ENCODE results near the gene PLEKHH1. TPM values are rescaled to one million over a fixed set of nuclear protein-coding genes. Genes with fewer than 3 reads are reported as not detected.

Gene PLEKHH1
- total and polyA plus RNA-seq, 2 experiments from 2014 or later: 14.7 to 33.9 TPM

- TF ChIP-seq REST (IDR thresholded peaks at IDR 0.05; ENCODE audit: unreplicated experiment) (no peak), CREB1 (CRISPR knock-in tag; IDR thresholded peaks at IDR 0.05; ENCODE audit: low read depth) (no peak)
Observed at GRCh38 chr14:67551940-67552339, 18.9 kb downstream of the PLEKHH1 start (continued).

GRCh38 chr14:67553547-67553946 lies 20.5 kb downstream of the PLEKHH1 start:
- Mint-ChIP-seq H3K4me3 (no peak overlapping the region), H3K9me3 (no peaks in the 10 kb centered on the region; the same call in 2 of the 3 replicates), H3K36me3 (ENCODE audit: low read depth) (peaks cover 27% of the 10 kb centered on the region), H3K27me3 (ENCODE audit: insufficient read depth, low read depth, poor library complexity) (peaks cover 2% of the 10 kb centered on the region), H3K4me1 (peaks cover 4% of the 10 kb centered on the region; the same call in 2 of the 3 replicates), H3K27ac (no peak overlapping the region)
- Histone ChIP-seq H3K4me1 (ENCODE audit: insufficient read depth) (no peaks in the 10 kb centered on the region), H2AFZ (no peak overlapping the region), H3F3A (replicated peaks; ENCODE audit: low read depth) (no peaks in the 10 kb centered on the region), H3K4me3 (no peak overlapping the region), H3K4me2 (no peak overlapping the region), H3K27me3 (ENCODE audit: insufficient read depth) (no peaks in the 10 kb centered on the region), H3K9me2 (ENCODE audit: insufficient read depth) (no peaks in the 10 kb centered on the region), H4K20me1 (replicated peaks; ENCODE audit: insufficient read depth) (no peaks in the 10 kb centered on the region), H3K36me3 (ENCODE audit: insufficient read depth) (0 out of 2 replicates have a peak, but pooled peaks cover 5% of the 10 kb centered on the region), H3K79me2 (replicated peaks; ENCODE audit: insufficient read depth) (no peaks in the 10 kb centered on the region), H3K27ac (ENCODE audit: low read depth) (no peak overlapping the region)
- no peak for ATAC-seq
- DNase-seq (ENCODE audit: low spot score): no peak
- TF ChIP-seq POLR2AphosphoS5 (IDR thresholded peaks at IDR 0.05; ENCODE audit: low read depth) (no peak), EZH2phosphoT487 (IDR thresholded peaks at IDR 0.05; ENCODE audit: unreplicated experiment) (no peak), REST (IDR thresholded peaks at IDR 0.05; ENCODE audit: unreplicated experiment) (no peak), STAT1 (IDR thresholded peaks at IDR 0.05; ENCODE audit: unreplicated experiment) (no peak), ZNF462 (CRISPR knock-in tag; IDR thresholded peaks at IDR 0.05) (no peak), ETS1 (IDR thresholded peaks at IDR 0.05) (no peak), CTCF (conservative IDR thresholded peaks at IDR 0.05; ENCODE audit: low read depth in 2 of 2) (no peak)

Measured in GM23338 (cell line).